GM18907 (cell line): ENCODE results near the gene PROK1.
"Not testable (repeated sequence)": the region's sequence is repeated elsewhere in the genome, so short reads cannot be mapped to it uniquely, and the experiment has no call there.

Experiments
- ATAC-seq: cut with Tn5 transposase; IDR thresholded peaks from one replicate; pipeline ENCODE4 v1.9.1; 2021; ENCODE audit warnings: mild to moderate bottlenecking, moderate library complexity; ENCODE audit not compliant: unreplicated experiment

PROK1 gene, protein sequence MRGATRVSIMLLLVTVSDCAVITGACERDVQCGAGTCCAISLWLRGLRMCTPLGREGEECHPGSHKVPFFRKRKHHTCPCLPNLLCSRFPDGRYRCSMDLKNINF

DNA sequence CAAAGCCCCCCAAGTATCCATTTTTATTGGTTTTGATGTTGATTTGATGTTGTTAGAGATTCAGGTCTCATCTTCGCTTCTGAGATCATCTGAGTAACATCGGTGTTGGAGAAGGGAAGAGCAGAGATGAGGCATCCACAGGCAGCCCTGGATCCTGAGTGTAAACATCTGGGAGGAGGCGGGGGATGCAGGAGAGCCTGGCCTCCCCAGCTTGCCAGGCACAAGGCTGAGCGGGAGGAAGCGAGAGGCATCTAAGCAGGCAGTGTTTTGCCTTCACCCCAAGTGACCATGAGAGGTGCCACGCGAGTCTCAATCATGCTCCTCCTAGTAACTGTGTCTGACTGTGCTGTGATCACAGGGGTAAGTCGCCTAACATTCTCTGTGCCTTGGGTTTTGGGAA is at the start of gene PROK1:
Gene PROK1, plus strand, starts transcription at position 221 of the 400 bp plus-strand sequence. Its CDS starts 68 bp downstream, at position 289.
- no peak for ATAC-seq

- ATAC-seq: no peak
These were observed 47.1 kb upstream of the PROK1 start for GRCh38 chr1:110403805-110404204.

DNA sequence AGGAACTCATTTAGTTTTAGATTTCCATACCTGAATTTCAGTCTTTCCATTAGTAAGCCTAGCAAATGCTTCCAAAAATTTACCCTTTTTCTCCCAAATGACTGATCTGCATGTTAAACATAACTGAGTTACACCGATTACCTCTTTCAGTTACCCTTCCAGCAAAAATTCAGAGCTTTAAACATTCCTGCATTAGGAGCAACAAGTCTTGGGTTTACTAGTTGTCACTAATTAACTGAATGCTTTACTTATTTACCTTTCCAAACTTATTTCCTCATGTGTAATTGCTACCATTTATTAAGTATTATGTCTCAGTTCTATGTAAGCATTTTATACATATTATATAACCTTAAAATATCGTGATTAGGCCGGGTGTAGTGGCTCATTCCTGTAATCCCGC is 46.5 kb upstream of the PROK1 start:
- ATAC-seq: no peak

GRCh38 chr1:110406407-110406806 is 44.5 kb upstream of the PROK1 start:
- ATAC-seq: not testable (repeated sequence)

DNA sequence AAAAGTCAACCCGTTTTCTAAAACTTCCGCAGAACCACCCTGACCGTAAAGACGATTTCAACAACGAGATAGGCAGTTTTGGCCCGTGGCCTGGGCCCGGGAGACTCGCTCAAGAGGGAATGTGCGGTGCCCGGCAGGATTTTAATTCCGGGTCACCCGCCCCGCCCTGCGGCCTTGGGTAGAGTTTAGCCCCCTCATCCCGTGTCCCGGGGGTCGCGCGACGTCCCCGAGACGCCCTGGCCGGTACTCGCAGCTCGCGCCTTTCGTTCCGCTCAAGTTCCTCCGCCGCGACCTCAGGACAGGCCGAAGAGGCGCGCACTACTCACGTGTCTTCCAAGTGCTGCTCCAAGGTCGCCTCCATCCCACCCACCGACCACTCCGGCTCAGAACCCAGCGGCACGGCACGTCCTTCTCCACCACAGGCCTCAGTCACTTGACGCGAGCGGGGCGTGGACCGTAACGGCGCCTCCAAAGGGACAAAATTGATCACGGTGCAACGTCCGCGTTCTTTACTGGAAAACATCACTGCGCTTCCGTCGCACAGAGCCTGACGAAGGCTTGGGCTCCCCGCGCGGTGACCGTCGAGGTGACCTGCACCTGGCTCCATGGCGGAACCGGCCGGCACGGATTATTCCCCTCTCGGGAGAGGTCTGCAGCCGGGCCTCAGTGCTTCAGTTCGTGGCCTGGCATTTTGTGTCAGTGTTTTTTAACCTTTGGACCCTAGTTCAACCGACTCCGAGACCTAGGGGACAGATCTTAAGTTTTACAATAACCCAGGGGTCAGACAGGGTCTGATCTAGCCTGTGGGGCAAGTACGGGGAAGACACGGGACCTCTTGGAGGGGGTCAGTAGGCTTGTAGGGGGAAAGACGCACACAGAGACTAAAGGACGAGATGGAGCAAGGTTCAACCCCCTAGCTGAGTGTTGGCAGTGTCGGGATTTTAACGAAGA is 43.4 kb upstream of the PROK1 start, which contains the start of gene LAMTOR5:
Gene LAMTOR5, minus strand, starts transcription at position 435 of the 951 bp plus-strand sequence. Its CDS starts 74 bp downstream, at position 361.
- peak; percentile 92 for ATAC-seq

- no peak for ATAC-seq
These were observed 42.5 kb upstream of the PROK1 start for GRCh38 chr1:110408488-110408887.

DNA sequence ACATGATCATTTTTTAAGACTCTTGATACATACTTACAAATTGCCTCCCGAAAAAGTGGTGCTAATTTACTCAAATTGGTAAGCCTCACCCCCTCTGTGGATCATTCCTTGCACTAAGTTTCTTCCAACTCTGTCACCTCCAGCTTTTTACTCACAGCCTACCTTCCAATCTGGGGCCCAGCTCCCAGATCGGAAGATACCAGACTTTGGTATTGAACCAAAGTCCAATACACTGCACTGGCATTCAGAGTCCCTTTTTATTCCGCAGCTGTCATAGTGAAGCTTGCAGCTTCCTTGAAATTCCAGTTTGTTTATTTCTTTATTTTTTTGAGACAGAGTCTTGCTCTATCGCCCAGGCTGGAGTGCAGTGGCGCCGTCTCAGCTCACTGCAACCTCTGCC is 41.6 kb upstream of the PROK1 start:
- no peak for ATAC-seq

DNA sequence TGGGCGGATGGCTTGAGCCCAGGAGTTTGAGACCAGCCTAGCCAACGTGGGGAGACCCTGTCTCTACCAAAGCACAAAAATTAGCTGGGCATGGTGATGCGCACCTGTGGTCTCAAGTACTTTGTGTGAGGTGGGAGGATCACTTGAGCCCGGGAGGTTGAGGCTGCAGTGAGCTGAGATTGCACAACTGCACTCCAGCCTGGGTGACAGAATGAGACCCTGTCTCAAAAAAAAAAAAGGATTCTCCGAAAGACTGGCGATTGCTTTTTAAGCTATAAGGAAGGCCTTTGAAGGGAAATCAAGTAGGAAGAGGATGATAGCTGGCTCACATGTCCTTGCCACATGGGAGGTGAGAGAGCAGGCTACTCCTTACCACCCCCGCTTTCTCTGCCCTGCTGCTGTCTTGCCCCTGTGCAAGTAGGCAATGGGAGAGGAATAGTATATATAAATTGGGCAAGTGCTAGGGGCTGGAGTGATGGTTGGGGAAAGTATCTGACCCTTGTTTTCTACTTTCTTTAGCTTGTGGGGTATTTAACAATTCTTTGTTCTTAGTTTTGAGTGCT is 39.7 kb upstream of the PROK1 start:
- ATAC-seq: no peak

GRCh38 chr1:110412576-110412975 is 38.4 kb upstream of the PROK1 start:
- no peak for ATAC-seq

DNA sequence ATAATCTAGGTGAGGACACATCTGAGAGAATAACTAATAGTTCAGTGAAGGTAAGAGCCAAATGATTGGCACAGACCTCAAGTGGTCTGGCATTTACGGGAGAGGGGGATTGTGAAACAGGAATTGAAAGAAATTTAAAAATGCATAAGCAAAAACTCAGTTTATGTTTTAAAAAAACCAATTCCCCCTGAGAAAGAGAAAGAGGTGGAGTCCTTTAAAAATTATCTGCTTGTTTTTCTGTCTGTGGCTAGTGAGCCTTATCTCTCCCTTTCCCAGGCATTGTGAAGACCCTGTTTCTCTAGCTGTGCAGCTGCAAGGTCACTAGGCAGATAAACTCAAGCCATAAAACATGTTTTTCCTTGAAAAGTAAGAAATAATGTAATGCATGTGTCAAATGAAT is 37.9 kb upstream of the PROK1 start:
- ATAC-seq: not testable (repeated sequence)

DNA sequence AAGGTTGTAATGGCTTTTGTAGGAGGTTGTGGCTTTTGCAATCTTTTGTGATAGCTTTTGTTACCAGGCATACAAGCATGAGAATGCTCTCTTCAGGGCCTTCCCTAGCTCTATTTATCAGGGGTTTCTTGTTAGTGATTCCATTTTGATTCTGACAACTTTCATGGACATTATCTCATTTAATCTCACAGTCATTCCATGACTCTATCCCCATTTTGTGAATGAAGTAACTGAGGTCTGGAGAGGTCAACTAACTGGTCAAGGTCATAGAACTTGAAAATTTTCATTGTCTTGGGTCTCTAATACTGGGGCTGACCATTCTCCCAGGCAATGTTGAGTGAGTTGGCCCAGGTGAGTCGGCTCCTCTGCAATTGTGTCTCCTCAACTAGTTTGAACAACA is 32.2 kb upstream of the PROK1 start:
- ATAC-seq: no peak

DNA sequence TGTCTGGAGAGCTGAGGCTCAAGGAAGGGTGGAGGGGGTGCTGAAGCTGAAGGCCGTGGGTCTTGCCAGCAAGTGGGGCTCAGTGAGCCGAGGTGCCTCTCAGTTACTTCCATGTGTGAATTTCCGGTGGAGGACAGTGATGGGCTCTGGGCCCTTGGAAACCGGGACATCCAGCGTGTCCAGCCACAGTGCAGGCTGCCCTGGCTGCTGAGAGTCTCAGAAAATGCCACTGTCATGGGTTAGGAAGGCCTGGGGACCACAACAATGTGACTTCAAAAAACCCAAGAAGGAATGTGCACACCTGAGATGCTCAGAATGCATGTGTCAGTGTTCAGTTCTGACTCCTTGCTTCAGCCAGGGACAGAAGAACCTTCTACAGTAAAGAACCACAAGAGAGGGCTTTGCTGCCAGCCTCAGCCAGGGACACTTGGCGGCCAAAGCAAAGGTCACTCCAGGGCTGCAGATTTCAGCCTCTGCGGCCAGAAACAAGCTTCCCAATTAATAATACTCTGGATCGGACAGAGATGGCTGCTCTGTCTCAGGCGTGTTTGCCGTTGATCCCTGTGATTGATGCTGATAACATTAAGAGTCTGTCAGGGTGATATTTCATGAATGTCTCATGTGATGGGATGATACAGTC is 30.8 kb upstream of the PROK1 start:
- ATAC-seq: no peak

DNA sequence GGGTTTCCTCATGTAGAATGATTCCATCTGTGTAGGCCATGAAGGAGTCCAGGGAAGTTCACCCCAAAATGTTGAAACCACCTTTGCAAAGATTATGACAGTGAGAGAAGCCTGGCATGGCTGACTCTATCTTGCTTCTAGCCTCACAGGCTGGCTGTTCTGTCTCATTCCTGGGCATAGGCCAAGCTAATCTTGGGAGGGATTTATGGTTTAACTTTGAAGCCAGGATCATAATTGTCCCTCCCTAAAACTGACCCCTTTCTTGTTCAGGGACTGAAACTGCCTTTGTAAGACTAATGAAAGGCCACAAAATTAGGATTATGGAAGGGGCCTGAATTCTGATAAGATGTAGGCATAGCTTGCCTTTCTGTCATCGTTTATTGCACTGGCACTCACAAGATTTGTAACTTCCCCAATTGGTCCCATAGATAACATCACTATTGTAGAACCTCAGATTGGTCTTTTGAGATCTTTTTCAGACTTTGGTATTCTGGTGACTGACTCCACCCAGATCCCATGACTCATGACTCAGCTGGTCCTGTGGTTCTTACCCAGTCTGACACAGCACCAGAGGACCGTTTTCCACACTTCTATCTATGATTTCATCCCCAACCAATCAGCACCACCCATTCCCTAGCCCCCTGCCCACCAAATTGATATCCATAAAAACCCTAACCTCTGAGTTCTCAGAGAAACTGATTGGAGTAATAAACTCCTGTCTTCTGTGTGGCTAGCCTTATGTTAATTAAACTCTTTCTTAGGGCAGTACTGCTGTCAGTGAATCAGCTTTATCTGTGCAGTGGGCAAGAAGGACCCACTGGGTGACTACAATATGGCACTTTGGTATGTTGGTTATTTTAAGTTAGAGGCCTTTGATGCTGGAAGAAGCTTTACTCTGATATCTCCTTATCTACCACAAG is 29.8 kb upstream of the PROK1 start:
- no peak for ATAC-seq

DNA sequence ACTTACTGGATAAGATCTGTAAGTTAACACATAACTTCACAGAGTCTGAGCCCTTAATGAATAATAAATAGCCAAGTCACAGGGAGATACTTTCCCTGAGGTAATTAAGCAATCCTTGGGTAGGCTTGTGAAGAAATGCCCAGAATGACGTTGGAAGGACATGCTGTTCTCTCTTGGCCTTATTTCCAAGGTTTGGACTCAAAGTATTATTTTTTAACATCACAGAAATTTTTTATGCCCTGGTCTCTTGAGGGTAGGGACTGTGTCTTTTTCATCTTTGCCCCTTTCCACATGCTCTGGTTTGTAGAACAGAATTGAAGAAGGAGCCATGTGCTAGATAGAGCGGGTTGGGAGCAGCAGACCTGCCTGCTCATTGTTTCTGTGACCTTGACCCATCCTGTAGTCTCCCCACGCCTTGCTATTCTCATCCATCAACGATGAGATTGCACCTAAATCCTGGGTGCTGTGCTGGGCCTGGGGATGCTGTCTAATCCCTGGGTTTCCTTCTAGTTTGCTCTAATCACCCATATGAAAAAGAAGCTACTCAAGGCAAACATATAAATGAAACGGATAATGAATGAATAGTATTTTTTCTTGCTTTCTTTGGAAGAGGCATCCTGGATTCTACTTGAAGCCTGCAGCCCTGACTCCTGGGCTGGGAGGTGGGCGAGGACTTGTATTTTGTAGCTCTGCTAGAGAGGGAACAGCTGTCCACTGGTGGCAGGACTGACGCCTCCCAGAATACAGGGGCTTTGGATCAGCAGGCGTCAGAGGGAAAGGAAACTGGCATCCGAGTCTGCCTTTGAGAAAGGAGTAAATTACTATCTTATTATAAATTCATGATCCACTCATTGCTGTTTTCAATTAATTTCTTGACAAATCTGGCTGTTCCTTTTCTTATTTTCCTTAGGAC is 26.0 kb upstream of the PROK1 start:
- no peak for ATAC-seq

GRCh38 chr1:110425612-110426152 is 25.3 kb upstream of the PROK1 start:
- ATAC-seq: no peak

- ATAC-seq: no peak
These were observed 24.1 kb upstream of the PROK1 start for GRCh38 chr1:110426854-110427253.

- ATAC-seq: no peak
These were observed 22.0 kb upstream of the PROK1 start for GRCh38 chr1:110428946-110429345.

DNA sequence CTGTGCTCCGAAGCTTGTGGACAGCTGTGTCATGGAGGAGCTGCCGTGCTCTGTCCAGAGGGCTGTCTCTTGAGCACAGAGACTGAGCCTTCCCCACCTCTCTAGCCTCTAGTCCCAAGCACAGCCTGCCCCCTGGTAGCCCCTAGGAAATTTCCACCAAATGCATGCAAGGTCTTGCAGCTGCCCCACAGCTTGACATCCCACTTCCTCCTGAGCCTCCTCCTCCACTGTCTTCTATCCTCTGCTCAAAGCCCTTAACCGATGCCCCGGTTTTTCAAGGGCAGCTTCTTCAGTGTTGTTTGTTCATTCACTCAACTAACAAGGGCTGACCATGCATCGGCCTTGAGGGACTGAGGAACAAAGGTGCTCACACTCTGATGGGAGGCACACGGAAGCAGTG is 20.6 kb upstream of the PROK1 start:
- ATAC-seq: no peak

GRCh38 chr1:110430901-110431300 is 20.0 kb upstream of the PROK1 start:
- ATAC-seq: no peak
